NCI-H526 treated with DMSO at 0.1 percent for 48 hours (cell line): ENCODE measurements around the gene SYNPO2L.
"Not testable (repeated sequence)": the region's sequence is repeated elsewhere in the genome, so short reads cannot be mapped to it uniquely, and the experiment has no call there.

Experiments
- DNase-seq: peaks from one replicate; lab custom pipeline; 2025; lab: John Stamatoyannopoulos, UW

SYNPO2L gene

GRCh38 chr10:73617143-73617542, 38.7 kb downstream of the SYNPO2L start:
- DNase-seq: not testable (repeated sequence)

DNA sequence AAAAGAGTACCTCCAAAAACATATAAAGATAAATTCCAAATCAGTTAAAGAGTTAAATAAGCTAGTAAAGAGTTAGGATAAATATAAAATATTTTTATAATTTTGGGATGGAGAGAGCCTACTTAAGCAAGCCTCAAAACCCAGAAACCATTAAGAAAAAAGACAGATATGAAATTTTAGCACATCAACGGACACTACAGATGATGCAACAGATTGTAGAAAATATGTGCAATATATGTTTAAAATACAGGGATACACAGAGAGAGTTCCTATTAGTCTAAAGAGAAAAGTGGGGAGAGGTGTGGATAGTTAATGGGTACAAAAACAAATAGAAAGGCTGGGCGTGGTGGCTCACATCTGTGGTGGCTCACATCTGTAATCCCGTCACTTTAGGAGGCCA, 41.1 kb downstream of the SYNPO2L start:
- no peak for DNase-seq

DNA sequence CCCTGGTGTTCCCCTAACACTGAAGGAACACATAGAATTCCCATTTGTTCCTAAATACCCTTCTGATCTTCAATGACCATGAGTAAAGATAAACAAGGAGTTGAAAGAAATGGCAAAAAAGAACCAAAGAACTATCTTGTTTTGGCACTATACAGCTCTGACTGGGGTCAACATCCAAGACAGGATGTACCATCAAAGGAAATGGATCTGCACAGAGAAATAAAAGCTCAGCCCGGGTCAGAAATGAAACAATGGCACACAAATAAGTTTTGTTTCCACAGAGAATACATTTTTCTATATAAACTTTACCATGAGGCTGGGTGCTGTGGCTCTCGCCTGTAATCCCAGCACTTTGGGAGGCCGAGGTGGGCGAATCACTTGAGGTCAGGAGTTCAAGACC, 46.7 kb downstream of the SYNPO2L start:
- DNase-seq: no peak

DNA sequence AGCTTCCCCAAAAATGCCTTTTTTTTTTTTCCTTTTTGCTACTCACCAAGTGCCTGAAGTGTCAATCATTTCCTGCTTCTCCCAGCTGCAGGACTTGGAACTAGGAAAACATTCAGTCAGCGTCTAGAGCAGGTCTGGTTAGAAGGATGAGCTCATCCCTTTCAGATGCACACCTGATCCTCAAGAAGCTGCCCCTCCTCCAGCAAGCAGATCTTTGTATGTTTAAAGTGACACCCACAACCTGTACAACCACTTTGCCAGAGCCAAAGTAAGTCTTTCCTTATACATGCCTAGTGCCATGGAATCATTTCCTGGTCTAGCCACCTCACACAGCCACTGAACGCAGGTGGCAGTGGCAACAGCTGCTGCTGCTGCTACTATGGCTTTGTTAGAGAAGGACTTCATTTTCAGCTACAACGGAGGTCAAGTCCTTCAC, 54.3 kb downstream of the SYNPO2L start:
- DNase-seq: no peak

DNA sequence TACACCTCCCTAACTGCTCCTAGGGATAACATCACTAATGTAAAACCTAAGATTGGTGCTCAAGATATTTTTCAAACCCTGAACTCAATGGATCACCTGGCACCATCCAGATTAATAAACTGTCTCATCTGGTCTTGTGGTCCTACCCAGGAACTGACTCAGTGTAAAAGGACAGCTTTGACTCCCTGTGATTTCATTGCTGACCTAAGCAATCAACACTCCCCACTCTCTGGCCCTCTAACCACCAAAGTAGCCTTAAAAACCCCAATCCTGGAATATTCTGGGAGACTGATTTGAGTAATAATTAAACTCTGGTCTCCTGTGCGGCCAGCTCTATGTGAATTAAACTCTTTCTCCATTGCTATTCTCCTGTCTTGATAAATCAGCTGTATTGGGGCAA, 58.5 kb downstream of the SYNPO2L start:
- DNase-seq: no peak
